Fibroblast of lung (primary cell): ENCODE measurements around the gene CARMIL1.

Experiments
- CTCF ChIP-seq, 2 donors: IDR thresholded peaks in 1 of 2; conservative IDR thresholded peaks in 1 of 2; 1 replicate in 1 of 2; 2 replicates in 1 of 2; pipeline ENCODE4 v1.5.1; 2011 to 2012; ENCODE audit warnings: low read length in 2 of 2, control low read depth in 1 of 2, inconsistent platforms in 1 of 2, low read depth in 1 of 2, mild to moderate bottlenecking in 1 of 2
- EZH2 ChIP-seq: IDR thresholded peaks from 2 replicates; pipeline ENCODE4 v1.5.1; 2012; ENCODE audit warnings: low read length, control low read depth, mild to moderate bottlenecking; ENCODE audit errors: missing control alignments

DNA sequence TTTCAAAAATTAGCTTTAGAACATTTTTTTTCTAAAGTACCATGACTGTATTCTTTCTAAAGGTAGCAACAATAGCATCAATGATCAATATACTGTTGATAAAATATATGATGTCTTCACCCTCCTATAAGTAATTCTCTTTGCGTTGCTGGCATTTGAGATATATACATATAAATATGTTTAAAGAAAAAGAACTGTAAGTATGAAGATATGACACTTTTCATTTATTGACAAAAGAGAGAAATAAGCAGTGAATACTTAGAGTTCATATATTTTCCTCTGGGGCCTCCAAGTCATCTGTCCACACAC is 323.5 kb downstream of the CARMIL1 start:
- TF ChIP-seq CTCF (conservative IDR thresholded peaks at IDR 0.05 in 1 of 2, IDR thresholded peaks at IDR 0.05 in 1 of 2; ENCODE audit: low read depth in 1 of 2, low read length in 2 of 2) (no peak), EZH2 (no peak)
